ENCODE measurements around the gene ART1.

ART1 gene

DNA sequence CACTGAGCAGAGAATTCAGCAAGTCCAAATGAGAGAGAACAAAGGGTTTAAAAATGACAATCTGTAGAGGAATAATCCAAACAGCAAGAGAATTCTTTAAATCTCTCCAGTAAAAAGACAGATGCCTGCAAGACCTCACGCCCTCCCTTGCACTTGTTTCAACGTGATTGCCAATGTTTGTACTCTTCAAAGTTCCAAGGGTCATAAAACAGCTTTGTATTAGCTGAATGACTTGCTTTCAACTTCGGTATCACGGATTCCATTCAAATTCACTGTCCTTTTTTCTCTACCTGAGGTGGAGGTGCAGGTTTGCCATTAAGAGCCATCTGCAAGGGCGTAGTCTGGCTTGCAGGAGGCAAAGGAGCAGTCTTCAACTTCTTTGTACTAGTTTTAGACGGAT, 67.3 kb downstream of the ART1 start:
- DNase-seq (ENCODE audit: low spot score in 2 of 2) (no peak), ATAC-seq (replicated peaks; ENCODE audit: extremely low read depth, poor library complexity, severe bottlenecking) (no peak)
- H3K27me3 Mint-ChIP-seq = no peaks in the 10 kb centered on the region
- peaks cover 7% of the 10 kb centered on the region for H3K4me1 Mint-ChIP-seq
- peaks cover 55% of the 10 kb centered on the region for H3K36me3 Mint-ChIP-seq (ENCODE audit: insufficient read depth)
- H3K4me3 Mint-ChIP-seq = no peak overlapping the region
- no peaks in the 10 kb centered on the region for H3K9me3 Mint-ChIP-seq
- no peak overlapping the region for H3K27ac Mint-ChIP-seq (ENCODE audit: low read depth)

Measured in central memory CD8-positive, alpha-beta T cell (primary cell).